ENCODE measurements around the gene MAN1A1.

Gene MAN1A1

DNA sequence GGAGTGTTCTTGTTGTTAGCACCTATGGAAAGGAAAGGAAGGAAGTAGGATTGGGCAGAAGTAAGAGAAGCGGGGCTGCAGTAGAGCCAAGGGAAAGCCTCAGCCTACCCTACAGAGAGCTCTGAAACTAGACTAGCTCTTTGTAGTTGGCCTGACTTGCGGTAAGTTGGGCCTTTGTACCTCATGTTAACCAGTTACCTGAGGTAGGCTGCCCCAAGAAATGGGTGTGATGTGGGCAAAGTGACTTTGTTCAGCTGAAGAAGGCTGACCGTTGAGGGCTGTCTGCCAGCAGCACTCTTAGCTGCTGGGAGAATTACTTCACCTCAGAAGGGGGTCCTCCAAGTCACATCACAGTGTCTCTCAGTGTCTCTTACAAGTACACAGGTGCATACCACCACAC, 216.2 kb downstream of the MAN1A1 start:
- no peak for DNase-seq

DNA sequence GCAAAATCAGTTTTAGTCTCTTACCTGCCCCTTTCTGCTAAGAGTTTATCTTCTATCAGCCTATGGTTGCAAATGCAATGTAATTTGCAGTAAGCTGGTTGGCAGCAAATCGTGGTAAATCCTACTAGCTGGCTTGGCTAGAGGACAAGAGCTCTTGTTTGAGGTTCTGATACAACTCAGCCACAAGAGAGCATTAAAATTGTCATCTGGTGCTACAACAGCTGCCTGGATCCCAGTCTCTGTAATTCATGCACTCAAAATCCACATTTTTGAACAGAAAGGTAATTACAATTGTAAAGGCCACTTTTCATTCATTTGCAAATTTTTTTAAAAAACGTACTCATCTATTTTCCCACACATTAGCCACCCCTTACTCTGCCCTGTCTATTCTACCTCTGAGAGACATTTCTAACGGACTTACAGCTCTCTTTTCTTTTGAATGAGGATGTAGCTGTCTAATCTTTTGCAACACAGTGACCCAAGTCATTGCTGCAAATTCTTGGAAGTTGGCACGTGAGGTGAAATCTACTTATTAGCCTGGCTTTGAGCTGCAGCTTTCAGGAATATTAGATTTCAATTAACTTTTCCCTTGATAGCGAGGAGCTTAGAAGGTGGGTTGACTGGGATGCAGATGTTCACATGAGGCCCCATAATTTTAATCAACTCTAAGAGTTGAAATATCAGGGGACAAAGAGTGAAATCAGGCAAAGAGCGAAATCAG, 217.1 kb downstream of the MAN1A1 start:
- no peak for DNase-seq

DNA sequence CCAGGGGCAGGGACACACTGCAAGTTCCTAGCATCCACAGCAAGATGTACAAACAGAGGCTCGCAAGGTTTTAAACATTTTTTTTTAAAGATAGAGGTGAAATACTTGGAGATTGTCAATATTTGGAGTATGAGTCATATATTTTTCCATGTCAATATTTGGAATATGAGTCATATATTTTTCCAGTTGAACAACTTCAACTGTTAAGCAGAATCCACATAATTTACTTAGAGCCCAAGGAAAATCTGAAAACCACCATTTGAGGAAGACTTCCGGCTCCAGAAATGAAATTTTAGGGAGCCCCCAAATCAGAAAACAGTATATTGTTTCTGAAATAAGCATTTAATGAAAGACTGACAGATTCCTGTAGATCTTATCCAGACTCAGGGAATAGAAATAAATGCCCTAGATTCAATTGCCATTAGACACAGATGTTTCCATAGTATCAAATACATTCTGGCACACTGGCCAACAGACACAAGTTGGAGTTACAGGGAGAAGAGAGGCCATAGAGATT, 219.5 kb downstream of the MAN1A1 start:
- DNase-seq: no peak

DNA sequence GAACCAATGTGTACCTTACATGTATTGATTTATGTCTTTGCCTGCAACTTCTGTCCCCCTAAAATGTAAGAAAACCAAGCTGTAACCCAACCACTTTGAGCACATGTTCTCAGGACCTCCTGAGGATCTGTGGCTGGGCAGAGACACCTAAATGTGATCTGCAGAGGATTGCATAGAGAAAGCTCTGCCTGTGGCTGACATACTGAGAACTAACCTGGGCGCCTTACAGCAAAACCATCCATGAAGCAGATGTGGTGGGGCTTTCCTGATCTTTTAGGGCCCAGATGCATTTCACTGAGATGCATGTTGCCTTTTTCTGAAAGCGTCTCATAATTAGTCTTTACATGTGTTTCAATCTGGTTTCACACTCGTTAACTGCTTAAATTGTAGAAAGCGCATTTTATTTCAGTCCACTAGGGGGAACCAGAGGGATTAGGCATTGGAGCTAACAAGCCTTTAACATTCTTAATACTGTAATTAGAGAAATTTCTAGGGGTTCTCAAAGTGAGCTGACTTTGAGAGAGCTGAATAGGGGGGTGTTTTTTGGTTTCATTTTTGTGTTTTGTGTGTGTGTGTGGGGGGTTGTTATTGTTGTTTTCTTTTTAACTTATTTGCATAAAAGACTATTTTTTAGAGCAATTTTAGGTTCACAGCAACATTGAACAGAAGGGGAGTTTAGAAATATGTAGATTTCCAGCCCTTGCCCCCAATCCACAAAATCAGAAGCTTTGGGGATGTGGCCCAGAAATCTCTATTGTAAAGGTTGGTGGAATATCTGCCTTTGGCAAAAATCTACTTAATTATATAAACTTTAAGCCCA, 220.2 kb downstream of the MAN1A1 start:
- DNase-seq: no peak

- no peak for DNase-seq
Measured at GRCh38 chr6:119128252-119128912, 221.2 kb downstream of the MAN1A1 start.

- no peak for DNase-seq
Measured at GRCh38 chr6:119127627-119128026, 221.9 kb downstream of the MAN1A1 start.
